ENCODE measurements around the gene CHD5. TPM values are rescaled to one million over a fixed set of nuclear protein-coding genes. Genes with fewer than 3 reads are reported as not detected.
"Not testable (repeated sequence)": the region's sequence is repeated elsewhere in the genome, so short reads cannot be mapped to it uniquely, and the experiment has no call there.

CHD5 gene
- total RNA-seq, 1 experiment from 2014 or later = 2.4 TPM

DNA sequence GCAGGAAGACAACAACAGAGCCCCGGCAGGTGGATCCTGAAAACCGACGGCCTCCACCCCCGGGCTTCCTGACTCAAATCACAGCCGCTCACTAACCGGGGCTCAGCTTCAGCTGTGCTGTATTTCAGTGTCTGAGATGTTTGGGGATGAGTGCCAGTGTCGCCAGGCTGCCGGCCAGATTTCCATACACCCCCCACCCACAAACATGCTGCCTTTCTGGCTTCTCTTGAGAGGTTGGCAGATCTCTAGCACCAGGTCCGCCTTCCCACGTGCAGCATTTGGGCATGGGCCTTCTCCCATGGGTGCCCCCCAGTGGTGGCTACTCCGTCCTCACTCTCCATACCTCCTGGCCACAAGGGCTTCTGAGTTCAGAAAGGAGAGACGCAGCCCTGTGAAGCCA is 99.7 kb downstream of the CHD5 start:
- TF ChIP-seq ZNF423 (CRISPR knock-in tag; IDR thresholded peaks at IDR 0.05) = 0 out of 2 replicates have a peak, but pooled peaks have one; percentile 21
- TF ChIP-seq CBFB (CRISPR knock-in tag; IDR thresholded peaks at IDR 0.05; ENCODE audit: low read depth) = no peak
- TF ChIP-seq ELF4 (CRISPR knock-in tag; IDR thresholded peaks at IDR 0.05; ENCODE audit: low read depth) = no peak
- no peak for TF ChIP-seq ESRRA (CRISPR knock-in tag; IDR thresholded peaks at IDR 0.05; ENCODE audit: borderline replicate concordance)
- no peak for TF ChIP-seq NR1H2 (CRISPR knock-in tag; IDR thresholded peaks at IDR 0.05)
- TF ChIP-seq EMX1 (CRISPR knock-in tag; IDR thresholded peaks at IDR 0.05) = no peak
- POLR2A ChIA-PET = no interaction called here
- DNase-seq (ENCODE audit: low spot score) (no peak), ATAC-seq (no peak)
- H3K4me3 Mint-ChIP-seq = no peak overlapping the region
- no peaks in the 10 kb centered on the region for H3K27me3 Mint-ChIP-seq (ENCODE audit: low read depth)
- CTCF ChIA-PET = interaction anchor here (0.5 to 3.0 kb wide), 3 partner anchors 28 to 61 kb away, joined by 3 to 13 read pairs (median 4); no protein-coding TSS in a partner anchor
- H3K36me3 Mint-ChIP-seq = no peaks in the 10 kb centered on the region
- H3K27ac Mint-ChIP-seq = no peak overlapping the region
- H3K9me3 Mint-ChIP-seq = no peaks in the 10 kb centered on the region
- peaks cover 5% of the 10 kb centered on the region; the same call in 1 of the 2 replicates for H3K4me1 Mint-ChIP-seq

DNA sequence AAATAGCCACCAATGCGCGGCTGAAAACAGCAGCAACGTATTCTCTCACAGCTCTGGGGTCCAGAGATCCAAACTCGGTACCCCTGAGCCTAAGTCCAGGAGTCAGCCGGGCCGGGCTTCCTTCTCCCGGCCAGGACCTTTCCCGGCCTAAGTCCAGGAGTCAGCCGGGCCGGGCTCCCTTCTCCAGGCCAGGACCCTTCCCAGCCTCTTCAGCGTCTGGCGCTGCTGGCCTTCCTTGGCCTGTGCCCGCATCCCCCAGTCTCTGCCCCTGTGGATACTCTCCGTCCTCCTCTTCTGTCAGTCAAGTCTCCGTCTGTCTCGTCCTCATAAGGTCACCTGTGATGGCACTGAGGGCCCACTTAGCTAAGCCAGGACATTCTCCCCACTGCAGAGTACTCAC is 102.2 kb downstream of the CHD5 start:
- Mint-ChIP-seq H3K36me3 (no peaks in the 10 kb centered on the region), H3K9me3 (no peaks in the 10 kb centered on the region), H3K27me3 (ENCODE audit: low read depth) (no peaks in the 10 kb centered on the region), H3K27ac (peak overlapping the region; percentile 82; the same call in 1 of the 2 replicates), H3K4me1 (0 out of 2 replicates have a peak, but pooled peaks cover 3% of the 10 kb centered on the region), H3K4me3 (no peak overlapping the region)
- ChIA-PET CTCF (interaction anchor here (0.8 to 1.6 kb wide), 4 partner anchors 25 to 127 kb away, joined by 3 to 9 read pairs (median 4); no protein-coding TSS in a partner anchor), POLR2A (no interaction called here)
- TF ChIP-seq MYBL2 (CRISPR knock-in tag; IDR thresholded peaks at IDR 0.05) = no peak
- no peak for ATAC-seq
- DNase-seq (ENCODE audit: low spot score) = no peak

DNA sequence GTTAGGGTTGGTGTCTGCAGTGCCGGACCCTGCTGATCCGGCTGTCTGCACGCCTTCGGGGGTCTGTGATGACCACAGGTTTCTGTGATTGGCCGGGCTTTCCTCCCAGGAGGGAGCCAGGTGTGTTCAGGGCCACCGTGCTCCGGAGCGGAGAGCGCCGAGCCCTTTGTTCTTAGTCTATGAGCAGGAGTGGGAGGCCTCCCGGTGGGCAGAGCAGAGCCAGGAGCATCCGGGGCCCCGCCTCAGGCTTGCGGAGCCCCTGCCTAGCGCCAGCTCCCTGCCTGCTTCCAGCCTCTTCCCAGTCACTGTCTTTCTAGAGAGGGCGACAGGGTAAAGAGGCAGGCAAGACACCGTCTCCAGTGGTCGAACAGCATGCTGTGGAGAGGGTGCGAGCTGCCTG is 102.6 kb downstream of the CHD5 start:
- CTCF ChIA-PET = interaction anchor here (0.8 to 1.6 kb wide), 4 partner anchors 25 to 128 kb away, joined by 3 to 9 read pairs (median 4); no protein-coding TSS in a partner anchor
- POLR2A ChIA-PET = no interaction called here
- DNase-seq (ENCODE audit: low spot score) (no peak), ATAC-seq (no peak; the same call in 1 of the 2 replicates)
- Mint-ChIP-seq H3K27me3 (ENCODE audit: low read depth) (no peaks in the 10 kb centered on the region), H3K36me3 (no peaks in the 10 kb centered on the region), H3K4me3 (no peak overlapping the region), H3K4me1 (0 out of 2 replicates have a peak, but pooled peaks cover 3% of the 10 kb centered on the region), H3K27ac (no peak overlapping the region), H3K9me3 (no peaks in the 10 kb centered on the region)
- no peak for TF ChIP-seq ZNF232 (CRISPR knock-in tag; IDR thresholded peaks at IDR 0.05)
- TF ChIP-seq, protein P1, sequence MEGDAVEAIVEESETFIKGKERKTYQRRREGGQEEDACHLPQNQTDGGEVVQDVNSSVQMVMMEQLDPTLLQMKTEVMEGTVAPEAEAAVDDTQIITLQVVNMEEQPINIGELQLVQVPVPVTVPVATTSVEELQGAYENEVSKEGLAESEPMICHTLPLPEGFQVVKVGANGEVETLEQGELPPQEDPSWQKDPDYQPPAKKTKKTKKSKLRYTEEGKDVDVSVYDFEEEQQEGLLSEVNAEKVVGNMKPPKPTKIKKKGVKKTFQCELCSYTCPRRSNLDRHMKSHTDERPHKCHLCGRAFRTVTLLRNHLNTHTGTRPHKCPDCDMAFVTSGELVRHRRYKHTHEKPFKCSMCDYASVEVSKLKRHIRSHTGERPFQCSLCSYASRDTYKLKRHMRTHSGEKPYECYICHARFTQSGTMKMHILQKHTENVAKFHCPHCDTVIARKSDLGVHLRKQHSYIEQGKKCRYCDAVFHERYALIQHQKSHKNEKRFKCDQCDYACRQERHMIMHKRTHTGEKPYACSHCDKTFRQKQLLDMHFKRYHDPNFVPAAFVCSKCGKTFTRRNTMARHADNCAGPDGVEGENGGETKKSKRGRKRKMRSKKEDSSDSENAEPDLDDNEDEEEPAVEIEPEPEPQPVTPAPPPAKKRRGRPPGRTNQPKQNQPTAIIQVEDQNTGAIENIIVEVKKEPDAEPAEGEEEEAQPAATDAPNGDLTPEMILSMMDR (IDR thresholded peaks at IDR 0.05) = no peak
- no peak for TF ChIP-seq ZNF423 (CRISPR knock-in tag; IDR thresholded peaks at IDR 0.05)
- no peak for TF ChIP-seq GTF2I (CRISPR knock-in tag; conservative IDR thresholded peaks at IDR 0.05)
- no peak for TF ChIP-seq ETV6 (CRISPR knock-in tag; IDR thresholded peaks at IDR 0.05)
- TF ChIP-seq NR3C1 (CRISPR knock-in tag; conservative IDR thresholded peaks at IDR 0.05; ENCODE audit: low read depth) = no peak
- TF ChIP-seq ZBTB21 (CRISPR knock-in tag; IDR thresholded peaks at IDR 0.05; ENCODE audit: borderline replicate concordance) = no peak
- TF ChIP-seq ZNF219 (CRISPR knock-in tag; IDR thresholded peaks at IDR 0.05; ENCODE audit: borderline replicate concordance) = no peak
- no peak for TF ChIP-seq PREB (CRISPR knock-in tag; IDR thresholded peaks at IDR 0.05; ENCODE audit: borderline replicate concordance)
- TF ChIP-seq ATF3 (CRISPR knock-in tag; conservative IDR thresholded peaks at IDR 0.05) = no peak
- TF ChIP-seq JUN (CRISPR knock-in tag; IDR thresholded peaks at IDR 0.05) = no peak
- TF ChIP-seq TCF7 (CRISPR knock-in tag; IDR thresholded peaks at IDR 0.05; ENCODE audit: low read depth) = no peak
- TF ChIP-seq ZNF317 (CRISPR knock-in tag; IDR thresholded peaks at IDR 0.05; ENCODE audit: borderline replicate concordance, low read depth) = no peak

GRCh38 chr1:6077061-6077460 is 103.1 kb downstream of the CHD5 start:
- H3K4me3 Mint-ChIP-seq; DNase-seq (ENCODE audit: low spot score); ATAC-seq; H3K27me3 Mint-ChIP-seq (ENCODE audit: low read depth); H3K27ac Mint-ChIP-seq; H3K9me3 Mint-ChIP-seq; H3K36me3 Mint-ChIP-seq; POLR2A ChIA-PET; H3K4me1 Mint-ChIP-seq: not testable (repeated sequence)
- CTCF ChIA-PET = interaction anchor here (0.8 to 1.6 kb wide), 4 partner anchors 24 to 128 kb away, joined by 3 to 9 read pairs (median 4); no protein-coding TSS in a partner anchor
